KMS-11 (cell line): ENCODE data around the gene TSACC.
"Not testable (repeated sequence)": the region's sequence is repeated elsewhere in the genome, so short reads cannot be mapped to it uniquely, and the experiment has no call there.

Experiments
- H2AFZ ChIP-seq: fragments of 200-600 bp; sonication (generic); 2 replicates; pipeline ENCODE4 v1.6.1; 2016; ENCODE audit warnings: antibody characterized with exemption, mixed run types, low read depth
- H3K27ac ChIP-seq: fragments of 200-600 bp; sonication (generic); 2 replicates; pipeline ENCODE4 v1.6.1; 2016; ENCODE audit warnings: mild to moderate bottlenecking, mixed run types
- H3K27me3 ChIP-seq: fragments of 200-600 bp; sonication (generic); 2 replicates; pipeline ENCODE4 v1.6.1; 2017; ENCODE audit warnings: mild to moderate bottlenecking, low read depth, mixed run types, moderate library complexity; ENCODE audit not compliant: insufficient read depth
- H3K36me3 ChIP-seq: fragments of 200-600 bp; sonication (generic); 2 replicates; pipeline ENCODE4 v1.6.1; 2017; ENCODE audit warnings: mild to moderate bottlenecking, mixed run types; ENCODE audit not compliant: insufficient read depth
- H3K4me1 ChIP-seq: fragments of 200-600 bp; sonication (generic); 2 replicates; pipeline ENCODE4 v1.6.1; 2016; ENCODE audit warnings: mild to moderate bottlenecking, low read depth, mixed run types; ENCODE audit not compliant: poor library complexity, severe bottlenecking
- H3K4me2 ChIP-seq: fragments of 200-600 bp; sonication (generic); 2 replicates; pipeline ENCODE4 v1.7.0; 2016; ENCODE audit warnings: mild to moderate bottlenecking, mixed run types
- H3K4me3 ChIP-seq: fragments of 200-600 bp; sonication (generic); IDR thresholded peaks from 2 replicates; pipeline ENCODE4 v1.6.1; 2017; ENCODE audit warnings: low read depth, low read length, mixed read lengths; ENCODE audit not compliant: insufficient read depth
- H3K79me2 ChIP-seq: fragments of 200-600 bp; sonication (generic); 2 replicates; pipeline ENCODE4 v1.6.1; 2016; ENCODE audit warnings: low read depth, mixed run types; ENCODE audit not compliant: insufficient read depth
- H3K9ac ChIP-seq: fragments of 200-600 bp; sonication (generic); 2 replicates; pipeline ENCODE4 v1.6.1; 2016; ENCODE audit warnings: mild to moderate bottlenecking, mixed run types
- H4K20me1 ChIP-seq: fragments of 200-600 bp; sonication (generic); 2 replicates; pipeline ENCODE4 v1.6.1; 2016; ENCODE audit warnings: mild to moderate bottlenecking, mixed run types; ENCODE audit not compliant: insufficient read depth
- CTCF ChIP-seq: fragments of 200-600 bp; sonication (generic); conservative IDR thresholded peaks from 2 replicates; pipeline ENCODE4 v1.6.1; 2017; ENCODE audit warnings: low read depth, mild to moderate bottlenecking, antibody characterized with exemption, low read length, moderate library complexity, mixed read lengths

The TSACC gene

GRCh38 chr1:156347331-156347730 lies 9.0 kb downstream of the TSACC start:
- no peak overlapping the region for H3K9ac ChIP-seq
- no peaks in the 10 kb centered on the region for H3K4me1 ChIP-seq
- no peak overlapping the region for H3K27ac ChIP-seq
- H3K4me2 ChIP-seq = no peak overlapping the region
- peaks cover 8% of the 10 kb centered on the region; the same call in 1 of the 2 replicates for H3K27me3 ChIP-seq
- TF ChIP-seq CTCF = no peak
- no peaks in the 10 kb centered on the region for H3K36me3 ChIP-seq
- no peaks in the 10 kb centered on the region for H3K79me2 ChIP-seq
- no peak overlapping the region for H3K4me3 ChIP-seq
- no peak overlapping the region for H2AFZ ChIP-seq
- no peaks in the 10 kb centered on the region for H4K20me1 ChIP-seq

- H3K36me3 ChIP-seq, H3K9ac ChIP-seq, H3K4me2 ChIP-seq, H2AFZ ChIP-seq, H3K79me2 ChIP-seq, H4K20me1 ChIP-seq, H3K4me3 ChIP-seq, H3K4me1 ChIP-seq, H3K27ac ChIP-seq: not testable (repeated sequence)
- H3K27me3 ChIP-seq = peaks cover 43% of the 10 kb centered on the region
Measured at GRCh38 chr1:156352481-156352880, 14.2 kb downstream of the TSACC start.

- Histone ChIP-seq H3K4me1 (peaks cover 9% of the 10 kb centered on the region), H4K20me1 (no peaks in the 10 kb centered on the region), H3K4me2 (peak overlapping the region; percentile 22; the same call in 1 of the 2 replicates), H2AFZ (peak overlapping the region; percentile 27), H3K79me2 (no peaks in the 10 kb centered on the region), H3K9ac (no peak overlapping the region), H3K27ac (no peak overlapping the region), H3K27me3 (peaks cover 76% of the 10 kb centered on the region), H3K4me3 (peak overlapping the region; percentile 61), H3K36me3 (no peaks in the 10 kb centered on the region)
- TF ChIP-seq CTCF = no peak
Measured at GRCh38 chr1:156356262-156356874, 18.0 kb downstream of the TSACC start.

GRCh38 chr1:156356875-156357534 lies 18.7 kb downstream of the TSACC start:
- Histone ChIP-seq H3K9ac (no peak overlapping the region), H3K27ac (no peak overlapping the region), H3K4me2 (peak overlapping the region; percentile 22; the same call in 1 of the 2 replicates), H3K4me1 (peaks cover 9% of the 10 kb centered on the region), H4K20me1 (no peaks in the 10 kb centered on the region), H3K79me2 (no peaks in the 10 kb centered on the region), H3K4me3 (peak overlapping the region; percentile 61), H2AFZ (peak overlapping the region; percentile 27), H3K27me3 (peaks cover 77% of the 10 kb centered on the region), H3K36me3 (no peaks in the 10 kb centered on the region)
- peak; percentile 100 for TF ChIP-seq CTCF

GRCh38 chr1:156357977-156358376 lies 19.7 kb downstream of the TSACC start:
- H2AFZ ChIP-seq = no peak overlapping the region
- H3K4me1 ChIP-seq = peaks cover 13% of the 10 kb centered on the region
- no peaks in the 10 kb centered on the region for H3K79me2 ChIP-seq
- TF ChIP-seq CTCF = no peak; the same call in 1 of the 2 replicates
- peaks cover 85% of the 10 kb centered on the region for H3K27me3 ChIP-seq
- no peaks in the 10 kb centered on the region for H3K36me3 ChIP-seq
- no peak overlapping the region for H3K27ac ChIP-seq
- H4K20me1 ChIP-seq = no peaks in the 10 kb centered on the region
- H3K4me3 ChIP-seq = no peak overlapping the region
- no peak overlapping the region for H3K4me2 ChIP-seq
- no peak overlapping the region for H3K9ac ChIP-seq
